Measurements from ENCODE around the gene NF1.

The NF1 gene

DNA sequence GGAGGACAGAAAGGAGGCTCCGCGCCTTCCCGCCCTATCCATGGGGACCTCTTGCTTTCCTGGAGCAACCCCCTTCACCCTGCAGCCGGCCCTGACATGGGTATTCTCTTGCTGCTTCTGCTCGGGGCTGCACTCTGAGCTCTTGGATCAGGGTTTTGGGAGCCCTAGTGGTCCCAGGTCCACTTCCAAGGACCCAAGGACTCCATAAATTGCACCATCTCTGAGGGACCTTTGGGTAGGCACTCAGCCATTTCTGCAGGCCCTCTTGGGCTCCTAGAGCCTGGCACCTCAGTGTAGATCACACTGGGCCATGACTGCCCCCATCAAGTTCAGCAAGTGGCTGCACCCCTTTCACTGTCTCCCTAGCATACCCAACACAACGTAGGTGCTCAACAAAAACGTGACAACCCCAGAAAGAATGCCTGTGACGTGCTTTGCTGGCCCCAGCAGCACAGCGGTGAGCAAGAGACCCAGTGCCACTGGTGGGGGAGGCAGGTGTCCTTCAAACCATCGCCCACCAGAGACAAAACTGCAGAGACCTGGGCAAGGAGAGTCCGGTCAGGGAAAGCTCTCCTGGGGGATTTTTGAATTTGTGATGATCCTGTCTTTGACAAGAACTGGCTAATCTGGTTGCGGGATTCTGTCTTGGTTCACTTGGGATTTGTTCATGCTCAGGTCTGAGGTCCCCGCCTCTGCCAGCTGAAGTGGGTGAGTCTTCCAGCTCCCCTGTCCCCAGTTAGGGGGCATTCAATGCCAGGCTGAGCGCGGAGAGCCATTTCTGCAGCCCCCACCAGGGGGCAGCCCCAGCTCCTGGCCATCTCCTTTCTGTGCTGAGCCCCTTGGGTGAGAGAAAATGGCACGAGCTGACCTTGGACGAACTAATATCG, 294.2 kb downstream of the NF1 start:
- DNase-seq: peak; percentile 42

- DNase-seq: no peak
Measured at GRCh38 chr17:31389657-31390381, 295.0 kb downstream of the NF1 start.

DNA sequence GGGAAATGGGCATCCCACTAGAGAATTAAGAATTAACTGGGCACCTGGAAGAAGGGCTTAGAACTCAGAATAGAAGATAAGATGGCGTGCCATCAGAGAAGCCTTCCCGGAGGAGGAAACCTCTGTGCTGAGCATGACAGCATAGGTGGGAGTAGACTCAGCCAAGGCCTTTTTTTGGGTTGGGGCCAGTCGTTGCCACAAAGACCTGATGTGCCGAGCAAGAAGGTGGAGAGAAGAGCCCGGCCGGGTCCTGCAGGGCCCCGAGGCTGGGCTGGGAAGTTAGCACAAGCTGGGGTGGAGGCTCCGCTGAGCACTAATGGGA, 295.6 kb downstream of the NF1 start:
- DNase-seq: no peak

- no peak for DNase-seq
Measured at GRCh38 chr17:31390748-31391495, 296.1 kb downstream of the NF1 start.

DNA sequence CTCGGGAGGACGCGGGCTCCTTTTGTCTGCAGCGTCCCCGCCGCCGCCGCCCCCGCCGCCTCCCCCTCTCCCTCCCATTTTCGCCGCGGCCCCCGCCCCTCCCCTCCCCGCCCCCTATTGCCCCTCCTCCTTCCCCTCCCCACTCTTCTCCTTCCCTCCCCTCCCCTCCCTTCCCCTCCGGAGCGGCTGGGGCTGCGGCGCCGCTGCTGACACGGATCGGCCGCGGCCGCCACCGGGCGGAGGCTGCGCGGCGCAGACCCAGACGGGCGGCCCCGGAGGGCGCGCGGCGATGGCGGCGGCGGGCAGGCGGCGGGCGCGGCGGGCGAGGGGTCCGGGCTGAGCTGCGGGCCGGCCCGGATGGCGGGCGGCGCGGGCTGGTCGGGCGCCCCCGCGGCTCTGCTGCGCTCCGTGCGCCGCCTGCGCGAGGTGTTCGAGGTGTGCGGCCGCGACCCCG, 296.7 kb downstream of the NF1 start, which contains the start of gene RAB11FIP4:
Gene RAB11FIP4, plus strand, starts transcription at position 180 of the 454 bp plus-strand sequence. Its CDS starts 178 bp downstream, at position 358.
- no peak for DNase-seq

GRCh38 chr17:31392002-31392855, 297.5 kb downstream of the NF1 start:
- no peak for DNase-seq

GRCh38 chr17:31392856-31393748, 298.3 kb downstream of the NF1 start:
- no peak for DNase-seq

DNA sequence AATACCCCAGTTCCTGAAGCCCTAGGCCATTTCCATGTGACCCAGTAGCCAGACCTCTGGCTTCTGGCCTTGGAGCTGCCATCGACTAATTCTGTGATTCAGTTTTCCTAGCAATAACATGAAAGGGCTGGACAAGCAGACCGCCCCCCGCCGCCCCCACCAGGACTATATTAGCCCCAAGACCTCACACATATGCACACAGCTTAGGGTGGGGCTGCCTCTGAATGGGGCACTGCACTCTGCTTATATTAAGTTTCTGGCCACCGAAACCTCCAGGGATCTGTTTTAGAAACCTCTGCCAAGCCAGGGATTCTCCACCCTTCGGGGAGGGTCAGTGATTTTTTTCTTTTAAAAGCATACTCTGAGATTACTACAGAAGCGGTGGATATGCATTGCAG, 299.0 kb downstream of the NF1 start:
- DNase-seq: no peak

GRCh38 chr17:31394544-31394943, 299.8 kb downstream of the NF1 start:
- DNase-seq: peak; percentile 41

- no peak for DNase-seq
Measured at GRCh38 chr17:31397256-31397939, 302.6 kb downstream of the NF1 start.

DNA sequence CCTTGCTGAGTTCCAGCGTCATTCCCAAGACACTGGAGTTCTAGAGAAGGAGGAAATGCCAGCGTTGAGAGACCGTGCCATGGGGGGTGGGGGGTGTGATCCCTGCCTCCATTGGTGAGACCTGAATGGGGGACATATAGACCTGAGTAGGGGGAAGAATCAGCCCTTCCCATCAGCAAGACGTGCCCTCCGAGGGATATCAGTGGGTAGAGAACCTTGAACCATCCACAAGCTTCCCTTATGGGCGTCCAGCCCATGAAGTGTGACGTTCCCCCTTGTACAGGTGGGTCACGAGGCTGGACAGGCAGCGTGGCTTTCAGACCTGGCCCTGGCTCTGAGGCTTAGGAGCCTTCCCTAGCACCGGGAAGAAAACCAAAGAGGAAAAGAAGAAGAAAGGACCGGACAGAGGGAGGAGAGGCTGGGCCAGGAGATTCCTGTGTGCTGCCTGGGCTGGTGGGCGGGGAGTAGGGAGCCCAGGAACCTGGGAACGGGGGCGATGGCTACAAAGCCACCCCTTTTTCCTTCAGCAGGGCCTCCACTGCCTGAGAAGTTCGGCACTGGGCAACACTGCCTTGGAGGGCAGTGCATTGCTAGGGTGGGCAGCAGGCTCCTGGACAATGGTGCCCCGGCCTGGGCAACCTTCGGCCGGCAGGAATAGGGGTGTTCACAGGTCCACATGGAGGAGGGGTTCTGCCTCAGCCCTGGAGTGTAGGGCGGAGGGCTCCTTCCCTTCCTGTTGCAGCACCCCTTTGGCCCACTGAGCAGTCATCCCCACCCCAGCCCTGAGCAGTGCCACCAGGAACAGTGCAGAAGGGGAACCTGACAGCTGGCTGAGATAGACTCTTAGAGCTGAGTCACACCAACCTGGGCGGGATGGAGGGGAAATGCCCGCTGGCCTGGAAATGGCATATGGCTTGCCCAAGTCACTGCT, 303.9 kb downstream of the NF1 start:
- no peak for DNase-seq

DNA sequence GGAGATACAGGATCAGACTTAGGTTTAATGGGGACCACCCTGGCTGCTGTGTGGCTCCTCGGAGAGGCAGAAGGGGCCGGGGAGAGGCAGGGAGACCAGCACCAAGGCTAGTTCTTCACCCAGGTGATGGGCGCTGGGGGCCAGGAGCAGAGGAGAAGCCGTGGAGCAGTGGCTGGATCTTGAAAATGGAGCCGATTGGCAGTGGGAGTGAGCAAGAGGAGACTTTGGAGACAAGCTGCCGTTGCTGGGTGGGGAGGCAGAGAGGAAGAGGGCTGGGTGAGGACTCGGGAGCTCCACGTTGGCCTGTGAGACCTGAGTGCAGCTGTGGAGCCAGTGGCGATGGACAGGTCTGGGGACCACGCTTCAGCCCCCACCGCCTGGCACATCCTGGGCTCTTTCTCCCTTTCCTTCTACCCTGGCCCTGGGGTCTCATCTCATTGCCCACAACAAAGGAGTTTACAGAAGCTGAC, 305.7 kb downstream of the NF1 start:
- DNase-seq: no peak

DNA sequence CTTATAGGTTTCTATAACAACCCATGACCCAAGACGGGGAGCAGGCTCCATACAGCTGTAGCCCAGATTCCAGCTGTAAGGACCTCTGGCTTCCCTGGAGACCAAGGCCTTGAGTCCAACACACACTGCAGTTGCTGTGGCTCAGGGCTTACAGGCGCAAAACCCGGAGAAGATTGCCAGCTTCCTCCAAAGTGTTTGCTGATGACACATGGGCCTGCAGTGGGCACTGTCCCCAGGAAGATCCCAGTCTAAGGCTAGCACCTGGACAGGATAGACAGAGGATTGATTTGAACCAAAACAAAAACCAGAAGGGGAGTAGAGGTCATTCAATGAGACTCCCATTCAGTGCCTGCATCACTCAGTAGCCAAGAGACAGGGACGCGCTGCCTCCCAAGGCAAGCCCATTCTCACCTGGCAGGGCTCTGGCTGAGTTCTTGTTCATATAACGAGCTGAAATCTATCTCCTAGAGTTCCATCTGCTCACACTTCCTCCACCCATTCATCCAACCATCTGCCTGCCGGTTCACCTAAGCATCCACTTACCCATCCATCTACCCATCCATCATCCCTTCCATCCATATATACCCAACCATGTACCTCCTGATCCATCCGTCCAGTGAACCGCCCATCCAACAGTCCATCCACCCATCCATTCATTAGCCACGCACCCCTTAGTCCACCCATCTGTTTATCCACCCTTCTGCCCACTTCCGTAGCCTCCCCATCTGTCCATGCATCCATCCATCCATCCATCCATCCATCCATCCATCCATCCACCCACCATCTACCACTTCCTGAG, 306.9 kb downstream of the NF1 start:
- no peak for DNase-seq

GRCh38 chr17:31404028-31404949, 309.5 kb downstream of the NF1 start:
- DNase-seq: no peak

- no peak for DNase-seq
Measured at GRCh38 chr17:31405890-31406371, 311.2 kb downstream of the NF1 start.

GRCh38 chr17:31408586-31408985, 313.8 kb downstream of the NF1 start:
- no peak for DNase-seq

- no peak for DNase-seq
Measured at GRCh38 chr17:31411707-31412285, 317.0 kb downstream of the NF1 start.
